ENCODE measurements around the gene IFITM10.

Gene IFITM10

DNA sequence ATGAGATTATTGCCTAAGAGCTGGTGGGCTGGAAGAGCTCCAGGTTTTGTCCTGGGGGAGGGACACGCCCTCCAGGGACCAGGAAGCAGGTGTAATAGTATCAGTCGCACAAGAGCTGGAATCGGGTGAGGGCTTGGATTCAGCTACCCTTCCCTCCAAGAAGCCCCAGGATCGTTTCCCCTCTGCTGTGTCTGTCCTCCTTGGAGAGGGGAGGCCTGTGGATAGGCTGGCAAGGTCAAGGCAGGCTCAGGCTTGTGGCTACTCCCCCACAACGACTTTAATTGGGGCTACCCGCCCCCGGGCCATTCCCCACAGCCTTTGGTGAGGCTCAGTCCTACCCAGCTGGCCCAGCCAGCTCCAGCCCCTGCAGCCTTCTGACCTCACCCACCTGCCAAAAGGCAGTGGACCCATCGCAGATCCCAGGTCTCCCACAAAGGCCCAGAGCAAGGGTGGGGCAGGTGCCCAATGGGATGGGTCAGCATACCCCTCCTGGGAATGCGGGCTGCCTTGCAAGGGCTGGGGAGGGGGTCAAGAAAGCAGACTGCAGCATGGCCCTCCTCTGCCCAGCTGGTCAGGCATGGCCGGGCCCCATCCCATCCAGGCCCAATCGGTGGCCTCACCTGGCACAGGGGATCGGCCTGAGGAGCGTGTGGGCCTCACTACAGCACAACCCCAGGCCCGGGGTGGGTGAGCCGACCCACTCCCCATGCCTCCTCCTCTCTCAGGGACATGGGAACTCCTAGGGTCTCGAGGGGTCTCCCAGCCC lies 12.3 kb upstream of the IFITM10 start:
- DNase-seq = no peak

DNA sequence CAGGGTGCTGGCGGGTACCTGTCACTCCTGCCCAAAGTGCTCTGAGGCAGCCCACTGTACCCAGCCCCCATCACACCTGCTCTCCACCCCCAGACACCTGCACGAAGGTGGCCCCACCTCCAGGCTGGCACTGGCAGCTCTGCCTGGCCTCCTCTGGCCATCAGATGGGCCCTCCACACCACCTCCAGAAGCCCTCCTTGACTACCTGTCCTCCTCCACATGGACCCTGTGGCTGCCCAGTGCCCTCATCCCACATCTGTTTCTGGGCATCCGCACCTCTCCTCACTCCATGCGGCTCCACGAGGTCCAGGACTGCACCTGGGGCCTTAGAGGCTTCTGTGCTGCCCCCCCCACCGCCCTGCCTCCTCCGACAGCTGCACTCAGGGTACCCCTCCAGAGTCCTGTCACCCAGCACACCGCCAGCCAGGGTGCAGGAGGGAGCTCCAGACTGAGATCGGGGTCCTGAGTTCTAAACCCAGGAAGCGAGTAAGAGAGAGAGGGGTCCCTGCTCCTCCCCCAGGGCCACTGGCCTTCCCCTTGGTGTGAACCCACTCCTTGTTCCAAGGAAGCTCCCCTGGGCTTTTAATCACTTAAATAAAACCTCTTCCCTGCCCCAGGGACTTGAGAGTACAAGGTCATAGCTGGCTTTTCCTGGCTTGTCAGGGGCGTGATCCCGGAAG lies 11.6 kb upstream of the IFITM10 start:
- DNase-seq = no peak

DNA sequence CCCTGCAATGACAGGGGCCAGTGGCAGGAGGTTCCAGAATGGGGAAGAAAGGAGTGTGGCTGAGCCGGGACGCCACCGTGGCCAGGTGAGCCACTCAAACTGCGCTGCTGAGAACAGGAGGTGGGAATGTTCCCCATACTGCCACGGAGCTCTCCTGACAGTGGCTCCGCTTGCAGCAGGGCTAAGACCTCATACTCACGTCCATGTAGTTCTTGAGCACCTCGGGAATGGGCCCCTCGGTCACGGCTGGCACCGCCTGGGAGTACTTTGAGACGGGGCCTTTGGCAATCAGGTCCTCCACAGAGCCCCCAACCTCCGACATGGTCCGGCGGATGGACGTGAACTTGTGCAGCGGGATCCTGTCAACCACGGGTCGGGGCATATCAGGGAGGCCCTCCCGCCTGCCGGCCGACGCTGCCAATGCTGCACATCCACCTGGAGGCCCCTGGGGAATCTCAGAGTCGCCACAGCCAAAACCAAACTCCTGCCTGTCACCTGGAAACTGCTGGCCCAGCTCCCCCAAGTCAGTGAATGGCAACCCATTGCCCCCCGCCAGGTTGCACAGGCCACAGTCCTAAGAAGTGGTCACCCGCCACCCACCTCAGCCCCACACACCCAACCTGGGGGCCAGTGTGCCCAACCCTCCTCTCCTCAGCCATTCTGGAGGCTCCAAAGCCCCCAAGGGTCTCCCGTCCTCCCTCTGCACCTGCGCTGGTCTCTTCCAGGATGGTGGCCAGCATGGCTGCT lies 10.9 kb upstream of the IFITM10 start:
- DNase-seq = no peak

DNA sequence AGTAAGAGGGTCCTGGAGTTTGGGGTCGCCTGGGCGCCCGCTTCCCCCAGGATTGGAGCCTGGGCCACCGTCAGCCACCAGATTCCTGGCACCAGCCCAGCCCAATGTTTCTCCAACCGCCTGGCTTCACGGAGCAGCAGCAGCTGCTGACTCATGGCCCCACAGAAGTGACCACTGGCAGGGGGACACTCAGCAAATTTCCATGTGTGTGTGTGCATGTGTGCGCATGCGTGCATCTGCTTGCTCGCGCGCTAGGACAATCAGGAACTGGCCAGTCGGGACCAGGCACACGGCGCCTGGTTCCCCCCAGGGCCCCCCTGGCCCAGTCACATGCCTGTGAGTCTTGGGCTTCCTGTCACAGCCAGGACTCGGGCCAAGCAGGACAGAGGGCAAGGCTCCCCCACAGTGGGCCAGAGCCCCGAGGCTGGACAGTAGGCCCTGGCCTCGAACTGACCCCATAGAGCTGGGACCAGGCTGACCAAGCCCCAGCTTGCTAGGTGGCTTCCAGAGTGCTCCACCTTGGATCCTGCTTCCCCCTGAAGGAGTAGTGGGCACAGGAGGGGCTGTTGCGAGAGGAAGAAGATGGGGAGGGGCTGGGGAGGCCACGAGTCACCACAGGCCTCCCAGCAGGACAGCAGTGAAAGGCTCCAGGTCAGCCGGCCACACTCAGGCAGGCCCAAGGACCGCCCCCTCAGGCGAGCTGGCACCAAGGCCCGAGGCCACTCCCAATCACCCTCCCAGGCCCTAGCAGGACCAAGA lies 10.1 kb upstream of the IFITM10 start:
- no peak for DNase-seq

DNA sequence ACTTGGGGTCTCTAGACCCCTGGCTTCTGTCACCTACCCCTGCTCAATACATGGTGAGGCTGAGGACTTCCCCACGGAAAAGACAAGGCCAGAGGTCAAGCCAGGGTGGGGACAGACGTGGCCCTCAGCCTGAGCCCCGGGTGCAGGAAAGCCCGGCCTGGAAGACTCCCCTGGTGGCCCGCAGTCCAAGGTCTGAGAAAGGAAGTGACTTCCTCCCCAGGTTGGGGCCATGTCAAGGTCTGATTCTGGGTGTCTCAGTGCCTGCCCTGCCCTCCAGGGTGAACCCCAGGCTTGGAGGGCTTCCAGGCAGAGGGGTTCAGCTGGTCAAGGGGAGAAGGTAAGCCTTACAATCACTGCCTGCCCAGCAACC lies 9.4 kb upstream of the IFITM10 start:
- no peak for DNase-seq

DNA sequence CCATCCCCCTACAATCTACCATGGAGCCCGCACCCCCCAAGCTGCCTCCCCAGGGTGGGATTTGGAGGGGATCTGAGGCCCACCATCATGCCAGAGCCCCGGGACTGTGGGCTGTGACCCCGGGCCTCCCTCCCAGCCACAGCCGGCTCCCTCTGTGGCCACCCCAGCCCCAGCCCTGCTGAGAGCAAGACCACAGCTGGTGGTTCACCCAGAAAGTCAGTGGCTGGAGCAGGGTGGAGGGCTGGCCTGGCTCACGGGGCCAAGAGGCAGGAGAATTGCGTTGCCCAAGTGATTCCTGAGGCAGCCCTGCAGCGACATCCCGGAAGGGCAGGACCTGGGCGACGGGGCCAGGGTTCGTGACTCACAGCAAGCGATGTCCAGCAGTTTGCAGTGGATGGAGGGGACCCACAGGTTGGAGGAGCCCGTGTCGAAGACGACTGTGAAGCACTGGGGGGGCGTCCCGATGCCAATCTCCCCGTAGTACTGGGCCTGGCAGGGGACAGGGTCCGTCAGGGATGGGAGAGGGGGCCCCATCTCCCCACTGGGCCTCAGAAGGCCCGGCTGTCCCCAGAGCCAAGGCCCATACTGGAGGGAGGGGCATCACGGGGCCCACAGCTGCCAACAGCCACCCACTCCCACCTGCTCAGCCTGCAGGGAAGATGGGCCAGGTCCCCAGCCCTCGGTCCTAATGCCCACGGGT lies 8.9 kb upstream of the IFITM10 start:
- no peak for DNase-seq

DNA sequence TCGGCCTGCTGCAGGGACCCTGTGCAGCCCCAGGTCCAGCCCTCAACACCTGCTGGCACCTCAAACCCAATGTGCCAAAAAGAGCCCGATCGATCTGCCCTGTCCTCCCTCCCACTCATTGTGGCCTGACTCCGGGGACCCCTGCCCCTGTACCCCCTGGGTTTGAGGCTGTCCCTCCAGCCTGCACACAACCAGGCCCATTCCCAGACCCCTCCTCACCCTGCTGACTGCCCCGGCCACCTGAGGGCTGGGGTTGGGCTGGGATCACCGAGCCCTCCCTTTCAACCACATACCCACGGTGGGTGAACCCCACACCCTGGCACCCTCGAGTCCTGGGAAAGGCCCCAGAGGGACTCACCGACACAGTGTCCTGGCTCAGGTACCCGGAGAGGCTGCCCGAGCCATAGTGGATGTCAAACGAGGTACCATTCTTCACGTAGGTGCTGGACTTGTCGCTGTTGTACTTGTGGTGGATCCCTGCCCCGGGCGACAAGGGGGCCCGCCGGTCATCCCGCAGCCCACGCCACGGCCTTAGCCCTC lies 8.3 kb upstream of the IFITM10 start:
- DNase-seq = no peak

DNA sequence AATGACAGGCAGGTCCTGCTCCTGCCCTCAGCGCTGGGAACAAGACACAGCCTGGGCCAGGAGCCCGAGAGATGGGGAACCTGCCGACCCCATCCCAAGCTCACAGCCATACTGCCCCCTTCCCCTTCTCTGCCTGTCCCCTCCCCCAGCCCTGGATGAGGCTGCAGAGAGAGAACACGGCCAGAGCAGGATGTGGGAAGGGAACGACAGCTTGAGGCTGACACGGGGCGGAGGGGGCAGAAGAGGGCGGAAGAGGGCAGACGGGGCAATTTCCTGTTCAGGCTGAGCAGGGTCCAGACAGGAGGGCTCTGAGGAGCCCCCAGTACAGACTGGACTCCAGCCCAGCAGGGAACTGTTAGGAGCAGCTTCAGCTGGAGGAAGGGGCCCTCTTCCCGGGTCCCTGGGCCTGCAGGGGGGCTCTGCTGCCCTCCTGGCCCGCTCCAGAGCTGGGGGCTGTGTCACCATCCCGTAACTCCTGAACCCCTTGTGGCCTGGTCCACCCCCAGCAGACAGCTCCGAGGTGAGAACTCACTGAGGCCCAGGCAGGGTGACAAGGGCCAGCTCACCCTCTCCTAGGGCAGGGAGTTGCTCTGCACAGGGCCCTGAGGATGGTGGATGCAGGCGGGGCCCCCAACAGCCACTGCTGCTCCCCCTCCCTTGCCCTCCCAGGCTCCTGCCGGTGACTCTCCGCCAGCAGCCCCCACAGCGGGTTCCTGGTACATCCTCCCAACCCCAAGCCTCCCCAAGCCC lies 7.6 kb upstream of the IFITM10 start:
- peak; percentile 75 for DNase-seq

DNA sequence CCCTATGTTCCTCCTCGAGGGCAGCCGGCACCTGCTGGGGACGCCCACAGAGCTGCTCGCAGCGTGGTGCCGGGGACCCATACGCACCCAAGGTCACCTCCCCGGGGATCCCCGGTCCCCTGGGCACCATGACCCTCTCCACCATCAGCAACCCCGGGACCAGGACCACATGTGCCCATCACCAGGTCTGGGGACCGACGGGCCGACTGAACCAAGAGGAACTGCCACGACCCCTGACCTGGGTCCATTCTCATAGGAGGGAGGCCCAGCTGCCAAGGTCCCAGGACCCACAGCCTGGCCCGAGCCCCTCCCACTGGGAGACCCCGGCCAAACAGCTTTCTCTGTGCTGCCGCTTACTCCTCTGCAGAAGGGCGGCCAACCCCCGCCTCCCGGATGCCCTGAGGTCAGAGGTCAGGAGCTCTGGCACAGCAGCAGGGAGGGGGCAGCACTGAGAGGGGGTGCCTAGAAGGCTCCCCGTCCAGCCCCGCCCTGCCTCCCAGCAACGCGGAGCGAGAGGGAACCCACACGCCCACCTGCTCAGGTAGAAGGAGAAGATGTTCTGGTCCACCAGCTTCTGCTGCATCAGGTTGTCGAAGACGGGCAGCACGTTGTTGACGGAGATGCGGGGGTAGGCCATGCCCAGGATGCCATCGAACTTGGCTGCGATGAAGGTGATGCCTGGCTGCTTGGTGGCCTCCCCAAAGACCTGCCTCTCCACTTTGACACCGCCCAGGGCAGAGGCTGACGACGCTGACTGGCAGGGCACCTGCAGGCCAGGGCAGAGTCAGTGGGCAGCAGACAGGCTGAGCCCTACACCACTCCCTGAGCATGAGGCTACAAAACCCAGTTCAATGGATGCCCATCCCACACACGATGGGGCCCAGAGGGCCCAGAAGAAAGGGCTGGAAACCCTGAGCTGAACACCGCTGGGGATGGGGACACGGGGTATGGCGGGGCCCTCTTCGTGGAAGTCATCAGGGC lies 6.7 kb upstream of the IFITM10 start:
- DNase-seq = no peak

DNA sequence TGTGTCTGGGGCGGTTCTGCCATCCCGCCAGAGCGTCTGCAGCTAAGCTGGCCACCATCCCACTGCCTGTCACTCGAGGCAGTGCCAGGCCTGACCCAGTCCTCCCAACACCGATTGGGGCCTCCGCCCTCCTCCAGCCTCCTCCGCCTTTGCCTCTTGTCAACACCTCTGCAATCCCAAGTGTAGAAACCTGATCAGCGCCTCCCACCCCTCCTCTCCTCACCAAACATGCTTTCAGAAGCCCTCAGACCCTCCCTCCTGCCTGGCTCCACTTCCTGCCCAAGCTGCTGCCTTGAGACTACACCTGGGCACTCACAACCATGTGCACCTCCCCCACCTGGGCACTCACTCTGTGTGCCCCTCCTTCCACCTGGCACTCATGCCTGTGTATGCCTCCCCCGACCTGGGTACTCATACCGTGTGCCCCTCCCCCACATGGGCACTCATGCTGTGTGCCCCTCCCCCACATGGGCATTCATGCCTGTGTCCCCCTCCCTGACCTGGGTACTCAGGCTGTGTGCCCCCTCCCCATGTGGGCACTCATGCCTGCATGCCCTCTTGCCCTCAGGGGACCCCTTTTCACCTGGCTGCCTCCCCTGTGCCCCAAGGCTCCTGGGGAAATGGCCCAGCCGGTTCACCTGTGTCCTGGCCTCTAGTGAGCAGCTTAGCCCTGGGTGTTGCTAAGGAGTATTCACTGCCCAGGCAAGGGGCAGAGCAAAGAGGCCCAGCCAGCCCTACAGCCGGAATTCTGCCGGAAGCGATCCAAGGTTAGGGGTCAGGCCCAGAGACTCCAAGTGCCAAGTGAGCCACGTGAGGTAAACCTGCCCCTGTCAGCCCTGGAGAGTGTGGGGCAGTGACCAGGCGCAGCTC lies 5.5 kb upstream of the IFITM10 start:
- no peak for DNase-seq

DNA sequence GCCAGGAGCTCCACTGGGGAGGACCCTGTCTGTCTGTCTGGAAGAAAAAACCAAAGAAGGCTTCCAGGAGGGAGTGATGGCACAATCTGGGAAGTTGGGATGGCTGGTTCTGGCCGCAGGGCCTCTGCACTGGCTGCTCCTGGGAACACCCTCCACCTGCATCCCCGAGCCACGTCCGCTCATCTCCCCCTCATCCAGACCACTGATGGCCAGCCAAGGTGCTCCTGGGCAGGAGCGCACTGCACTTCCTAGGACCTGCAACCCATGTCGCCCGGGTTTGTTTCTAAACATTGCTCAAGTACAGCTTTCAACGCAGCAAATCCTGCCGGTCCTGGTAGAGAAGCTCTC lies 4.9 kb upstream of the IFITM10 start:
- DNase-seq = no peak

DNA sequence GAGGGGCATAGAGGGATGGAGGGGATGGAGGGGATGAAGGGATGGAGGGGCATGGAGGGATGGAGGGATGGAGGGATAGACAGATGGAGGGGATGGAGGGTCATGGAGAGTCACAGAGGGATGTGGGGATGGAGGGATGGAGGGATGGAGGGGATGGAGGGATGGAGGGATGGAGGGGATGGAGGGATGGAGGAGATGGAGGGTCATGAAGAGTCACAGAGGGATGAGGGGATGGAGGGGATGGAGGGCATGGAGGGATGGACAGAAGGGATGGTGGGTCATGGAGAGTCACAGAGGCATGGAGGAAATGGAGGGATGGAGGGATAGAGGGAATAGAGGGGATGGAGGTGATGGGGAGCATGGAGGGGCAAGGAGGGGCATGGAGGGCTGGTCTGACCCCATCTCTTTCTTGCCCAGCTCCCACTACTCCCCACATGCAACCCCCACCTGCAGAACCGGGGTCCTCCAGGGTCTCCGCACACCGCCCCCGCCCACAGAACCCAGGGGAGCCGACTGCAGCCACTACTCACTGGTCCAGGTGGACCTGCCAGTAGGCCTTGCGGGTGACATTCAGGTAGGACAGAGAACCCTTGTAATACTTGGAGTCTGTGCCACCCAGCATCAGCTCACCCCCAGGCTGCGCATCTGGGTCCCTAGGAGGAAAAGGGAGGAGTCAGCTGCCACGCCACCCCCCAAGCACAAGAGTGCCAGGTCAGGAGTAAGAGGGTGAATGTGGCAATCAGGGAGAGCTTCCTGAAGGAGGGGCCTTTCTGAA lies 4.2 kb upstream of the IFITM10 start:
- no peak for DNase-seq

DNA sequence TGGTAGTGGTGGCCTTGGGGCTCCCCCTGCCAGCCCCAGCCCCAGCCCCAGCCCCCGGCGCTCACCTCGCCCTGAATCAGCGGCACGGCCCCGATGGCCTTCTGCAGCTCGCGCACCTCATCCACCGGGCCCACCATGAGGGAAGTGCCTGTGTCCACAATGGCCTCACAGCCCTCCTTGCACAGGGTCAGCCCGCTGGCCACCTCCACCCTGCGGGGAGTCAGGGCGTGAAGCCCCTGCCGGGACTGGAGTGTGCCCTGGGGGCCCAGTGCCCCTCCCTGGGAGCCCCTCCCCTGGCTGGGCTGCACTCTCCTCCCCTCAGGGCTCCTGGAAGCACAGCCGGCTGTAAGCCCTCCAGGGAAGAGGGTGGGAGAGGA lies 3.5 kb upstream of the IFITM10 start:
- no peak for DNase-seq

DNA sequence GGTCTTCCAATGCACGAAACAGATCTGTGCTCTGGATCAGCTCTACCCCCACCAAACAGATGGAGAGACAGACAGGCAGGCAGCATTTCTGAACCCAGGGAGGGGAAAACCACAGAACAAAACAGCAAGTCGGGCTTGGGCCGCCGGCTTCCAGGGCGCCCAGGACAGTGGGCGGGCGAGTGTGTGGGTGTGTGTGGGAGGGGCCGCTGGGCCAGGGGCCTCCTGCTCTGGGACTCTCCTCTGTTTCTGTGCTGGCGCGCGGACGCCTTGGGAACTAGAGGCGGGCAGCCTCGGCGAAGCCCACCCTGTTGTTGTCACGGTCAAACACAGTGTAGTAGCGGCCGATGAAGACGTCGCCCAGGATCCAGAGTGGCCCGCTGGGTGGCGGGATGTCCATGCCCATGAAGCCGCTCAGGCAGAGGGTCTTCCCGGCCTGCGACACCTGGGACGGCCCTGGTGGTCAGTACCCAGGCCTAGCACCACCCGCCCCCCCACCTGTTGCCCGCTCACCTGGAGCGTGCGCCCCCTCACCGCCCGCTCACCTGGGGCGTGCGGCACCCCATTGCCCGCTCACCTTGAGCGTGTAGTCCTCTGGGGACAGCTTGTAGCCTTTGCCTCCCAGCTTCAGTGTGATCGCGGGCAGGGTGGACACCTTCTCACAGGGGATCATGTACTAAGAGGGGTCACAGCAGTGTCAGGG lies 3.0 kb upstream of the IFITM10 start:
- no peak for DNase-seq

DNA sequence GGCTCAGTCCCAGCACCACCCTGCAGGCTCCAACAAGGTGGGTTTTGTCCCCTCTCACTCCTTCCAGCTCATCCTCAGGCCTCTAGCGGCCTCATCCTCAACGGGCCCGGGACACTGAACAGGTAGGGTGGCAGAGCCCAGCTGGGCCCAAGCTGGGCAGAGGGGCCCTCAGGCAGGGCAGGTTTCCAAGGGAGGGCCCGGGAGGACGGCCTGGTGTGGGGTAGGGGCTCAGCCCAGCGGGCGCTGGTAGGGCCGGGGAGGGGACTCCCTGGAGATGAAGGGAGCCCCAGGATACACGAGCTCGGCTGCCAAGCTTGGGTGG lies 2.5 kb upstream of the IFITM10 start:
- DNase-seq = no peak

DNA sequence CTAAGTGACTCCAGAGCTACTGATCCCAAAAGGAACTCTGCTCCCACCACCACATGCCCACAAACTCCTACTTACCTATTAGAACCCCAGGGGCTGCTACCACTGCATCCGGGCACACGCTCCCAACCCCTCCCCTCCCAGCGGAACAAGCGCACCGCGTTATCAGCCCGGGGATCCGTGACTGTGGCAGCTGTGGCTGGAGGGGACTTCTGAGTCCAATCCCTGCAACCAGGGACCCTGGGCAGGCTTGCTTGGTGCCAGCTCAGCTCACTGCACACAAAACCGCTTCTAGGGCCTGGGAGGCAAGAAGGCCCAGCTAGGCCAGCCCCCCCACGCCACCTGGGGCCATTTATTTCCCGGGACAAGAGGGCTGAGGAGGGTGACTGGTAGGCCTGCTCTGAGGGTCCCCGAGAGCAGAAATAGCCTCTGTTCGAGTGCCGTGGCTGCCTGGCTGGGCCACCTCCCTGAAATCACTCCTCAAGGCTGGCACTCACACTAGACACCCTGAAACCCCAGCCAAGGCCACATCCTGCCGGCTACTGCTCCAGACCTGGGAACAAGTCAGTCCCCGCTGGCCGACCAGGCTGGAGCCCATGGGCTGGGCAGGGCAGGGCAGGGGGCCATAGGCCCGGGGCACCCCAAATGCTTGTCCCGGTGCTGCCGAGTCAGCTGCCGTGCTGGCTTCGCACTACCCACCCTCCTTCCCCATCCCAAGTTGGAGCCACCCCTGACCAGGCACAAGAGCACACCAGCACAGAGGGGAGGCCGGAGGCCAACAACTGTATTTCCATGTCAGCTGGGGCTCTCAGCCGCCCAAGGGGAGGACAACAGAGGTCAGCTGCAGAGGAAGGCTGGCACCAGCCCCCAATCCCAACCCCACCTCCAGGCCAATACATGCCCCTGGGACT lies 1.9 kb upstream of the IFITM10 start:
- DNase-seq = no peak

DNA sequence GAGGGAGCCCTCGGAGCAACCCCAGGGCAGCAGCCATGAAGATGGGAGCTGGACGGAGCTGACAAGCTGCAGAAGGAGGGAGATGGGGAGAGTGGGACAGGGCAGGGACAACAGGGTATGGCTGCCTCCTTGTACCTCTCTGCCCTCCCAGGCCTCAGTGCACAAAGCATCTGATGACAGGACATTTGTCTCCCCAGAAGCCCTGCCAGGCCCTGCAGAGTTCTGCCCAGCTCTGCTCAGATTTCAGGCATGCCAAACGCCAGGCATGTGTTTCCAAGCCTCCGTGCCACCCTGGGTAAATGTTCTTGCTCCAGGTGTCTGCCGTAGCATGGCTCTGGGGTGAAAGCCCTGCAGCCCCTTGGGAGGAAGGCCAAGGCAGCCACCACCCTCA lies 1.1 kb upstream of the IFITM10 start:
- DNase-seq = no peak
